OCI-LY7 (cell line): ENCODE measurements around the gene LAMB3. TPM values are rescaled to one million over a fixed set of nuclear protein-coding genes. Genes with fewer than 3 reads are reported as not detected.

ENCODE experiments used
- BruUV-seq: library from RNA; stranded (reverse); fragments of 400-500 nt; replicated peaks from 2 replicates; lab custom pipeline; 2021; lab: Mats Ljungman, UMichigan
- CTCF ChIA-PET: fragments of 300-600 bp; sonication (Branson Sonifier 250); formaldehyde crosslinking; loops from one replicate; lab custom pipeline; 2022; ENCODE audit warnings: antibody characterized with exemption; ENCODE audit not compliant: unreplicated experiment; lab: Charles Lee
- POLR2A ChIA-PET: fragments of 300-600 bp; sonication (Branson Sonifier 250); formaldehyde crosslinking; loops from one replicate; lab custom pipeline; 2022; ENCODE audit warnings: antibody characterized with exemption; lab: Charles Lee
- DNase-seq: peaks from one replicate; pipeline ENCODE4 v3.0.0-alpha.2; 2015; ENCODE audit warnings: low spot score
- H2AFZ ChIP-seq: fragments of 200-600 bp; sonication (generic), shearing (Covaris generic); 2 replicates; pipeline ENCODE4 v1.6.1; 2014; ENCODE audit warnings: mild to moderate bottlenecking, antibody characterized with exemption, low read length, moderate library complexity
- H3K27ac ChIP-seq: fragments of 200-600 bp; sonication (generic); 2 replicates; pipeline ENCODE4 v1.5.1; 2014; ENCODE audit warnings: mixed run types, low read depth, mild to moderate bottlenecking, moderate library complexity, low read length, inconsistent platforms; ENCODE audit not compliant: poor library complexity, severe bottlenecking
- H3K36me3 ChIP-seq: fragments of 200-600 bp; sonication (generic); 2 replicates; pipeline ENCODE4 v1.6.1; 2014; ENCODE audit warnings: mild to moderate bottlenecking, antibody characterized with exemption, low read length, moderate library complexity, mixed read lengths; ENCODE audit not compliant: insufficient read depth
- H3K4me1 ChIP-seq: fragments of 200-600 bp; sonication (generic); 2 replicates; pipeline ENCODE4 v1.5.1; 2014; ENCODE audit warnings: mild to moderate bottlenecking, low read length; ENCODE audit not compliant: insufficient read depth, poor library complexity, severe bottlenecking
- H3K4me2 ChIP-seq: fragments of 200-600 bp; sonication (generic); 2 replicates; pipeline ENCODE4 v1.6.1; 2014; ENCODE audit warnings: mild to moderate bottlenecking, low read length
- H3K4me3 ChIP-seq: fragments of 200-600 bp; sonication (generic); 2 replicates; pipeline ENCODE4 v1.5.1; 2014; ENCODE audit warnings: mild to moderate bottlenecking, low read depth, low read length; ENCODE audit not compliant: poor library complexity, severe bottlenecking
- H3K79me2 ChIP-seq: fragments of 200-600 bp; sonication (generic); 2 replicates; pipeline ENCODE4 v1.6.1; 2016; ENCODE audit warnings: low read depth, mild to moderate bottlenecking, low read length, moderate library complexity, mixed read lengths; ENCODE audit not compliant: insufficient read depth
- H3K9me2 ChIP-seq: fragments of 200-600 bp; sonication (generic); 2 replicates; pipeline ENCODE4 v1.6.1; 2016; ENCODE audit warnings: mild to moderate bottlenecking, low read length, mixed read lengths; ENCODE audit not compliant: insufficient read depth
- H3K9me3 ChIP-seq: fragments of 200-600 bp; sonication (generic); 2 replicates; pipeline ENCODE4 v1.6.1; 2014; ENCODE audit warnings: mild to moderate bottlenecking, mixed run types, low read length, mixed read lengths
- H4K20me1 ChIP-seq: fragments of 200-600 bp; sonication (generic); 2 replicates; pipeline ENCODE4 v1.6.1; 2014; ENCODE audit warnings: mild to moderate bottlenecking, antibody characterized with exemption, low read length, moderate library complexity, mixed read lengths; ENCODE audit not compliant: insufficient read depth
- EZH2phosphoT487 ChIP-seq: fragments of 200-600 bp; sonication (generic); IDR thresholded peaks from 2 replicates; pipeline ENCODE4 v1.6.1; 2018; ENCODE audit warnings: low read depth, borderline replicate concordance, mild to moderate bottlenecking, mixed run types, antibody characterized with exemption, low read length, moderate library complexity, mixed read lengths
- intact Hi-C: fragments of 100-400 bp; cut with micrococcal nuclease; formaldehyde crosslinking; loops from one replicate; pipeline ENCODE4 v1.10.0; 2022; ENCODE audit not compliant: unreplicated experiment
- total RNA-seq, 2 experiments: library from RNA; depleted of rRNA in 1 of 2; stranded (reverse); fragments of >200 nt in 1 of 2; shearing (Covaris generic) in 1 of 2; gene quantifications; 2 replicates each; pipeline ENCODE4 v1.2.3, GENCODE V29; 2014 to 2022
- TF ChIP-seq, protein P1 (sequence below): fragments of 200-600 bp; sonication (generic); conservative IDR thresholded peaks from 2 replicates; pipeline ENCODE4 v1.5.1; 2014; ENCODE audit warnings: mild to moderate bottlenecking, antibody characterized with exemption, low read length, moderate library complexity, mixed read lengths

LAMB3 gene
- total RNA-seq, 2 experiments from 2014 or later: 0.41 to 0.46 TPM

DNA sequence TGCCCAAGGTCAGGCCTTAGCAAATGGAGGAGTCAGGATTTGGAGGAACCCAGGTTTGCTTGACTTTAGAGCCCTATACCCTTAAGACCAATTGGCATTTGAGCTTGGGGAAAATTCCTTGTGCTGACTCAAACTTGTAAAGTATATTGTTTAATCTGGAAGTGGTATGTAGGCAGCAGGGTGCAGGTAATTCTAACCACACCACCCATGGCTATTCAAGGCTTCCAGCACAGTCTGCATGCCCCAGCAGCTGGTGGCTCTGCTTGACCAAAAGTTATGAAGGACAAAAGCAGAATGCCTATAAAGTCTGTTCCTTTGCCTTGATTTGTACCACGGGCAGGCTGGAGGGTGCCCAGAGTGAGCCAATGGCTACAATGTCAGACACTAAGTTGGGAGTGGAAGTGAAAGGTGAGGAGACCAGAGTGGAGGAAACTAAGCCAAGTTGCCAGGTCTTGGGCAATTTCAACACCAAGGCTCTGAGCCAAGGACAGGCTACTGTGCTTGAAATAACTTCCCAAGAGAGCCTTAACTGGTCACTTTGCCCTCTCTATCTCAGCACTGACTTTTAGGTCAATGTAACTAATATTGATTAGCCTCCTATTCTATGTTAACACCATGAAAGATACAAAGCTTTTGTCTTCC, 18.3 kb upstream of the LAMB3 start:
- DNase-seq: no peak
- Histone ChIP-seq H3K36me3 (no peaks in the 10 kb centered on the region), H4K20me1 (no peaks in the 10 kb centered on the region), H3K9me2 (no peaks in the 10 kb centered on the region), H3K4me3 (no peak overlapping the region), H3K4me2 (no peak overlapping the region), H3K9me3 (no peaks in the 10 kb centered on the region), H3K4me1 (no peaks in the 10 kb centered on the region), H3K79me2 (no peaks in the 10 kb centered on the region), H2AFZ (no peak overlapping the region), H3K27ac (no peak overlapping the region)
- BruUV-seq: no TSS peak
- no peak for TF ChIP-seq EZH2phosphoT487
- TF ChIP-seq, protein P1, sequence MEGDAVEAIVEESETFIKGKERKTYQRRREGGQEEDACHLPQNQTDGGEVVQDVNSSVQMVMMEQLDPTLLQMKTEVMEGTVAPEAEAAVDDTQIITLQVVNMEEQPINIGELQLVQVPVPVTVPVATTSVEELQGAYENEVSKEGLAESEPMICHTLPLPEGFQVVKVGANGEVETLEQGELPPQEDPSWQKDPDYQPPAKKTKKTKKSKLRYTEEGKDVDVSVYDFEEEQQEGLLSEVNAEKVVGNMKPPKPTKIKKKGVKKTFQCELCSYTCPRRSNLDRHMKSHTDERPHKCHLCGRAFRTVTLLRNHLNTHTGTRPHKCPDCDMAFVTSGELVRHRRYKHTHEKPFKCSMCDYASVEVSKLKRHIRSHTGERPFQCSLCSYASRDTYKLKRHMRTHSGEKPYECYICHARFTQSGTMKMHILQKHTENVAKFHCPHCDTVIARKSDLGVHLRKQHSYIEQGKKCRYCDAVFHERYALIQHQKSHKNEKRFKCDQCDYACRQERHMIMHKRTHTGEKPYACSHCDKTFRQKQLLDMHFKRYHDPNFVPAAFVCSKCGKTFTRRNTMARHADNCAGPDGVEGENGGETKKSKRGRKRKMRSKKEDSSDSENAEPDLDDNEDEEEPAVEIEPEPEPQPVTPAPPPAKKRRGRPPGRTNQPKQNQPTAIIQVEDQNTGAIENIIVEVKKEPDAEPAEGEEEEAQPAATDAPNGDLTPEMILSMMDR: no peak
- CTCF ChIA-PET: no interaction called here
- intact Hi-C loops: no loop called here
- POLR2A ChIA-PET: interaction anchor here (0.9 kb wide), 1 partner anchor 391 kb away, joined by 3 read pairs; no protein-coding TSS in a partner anchor

DNA sequence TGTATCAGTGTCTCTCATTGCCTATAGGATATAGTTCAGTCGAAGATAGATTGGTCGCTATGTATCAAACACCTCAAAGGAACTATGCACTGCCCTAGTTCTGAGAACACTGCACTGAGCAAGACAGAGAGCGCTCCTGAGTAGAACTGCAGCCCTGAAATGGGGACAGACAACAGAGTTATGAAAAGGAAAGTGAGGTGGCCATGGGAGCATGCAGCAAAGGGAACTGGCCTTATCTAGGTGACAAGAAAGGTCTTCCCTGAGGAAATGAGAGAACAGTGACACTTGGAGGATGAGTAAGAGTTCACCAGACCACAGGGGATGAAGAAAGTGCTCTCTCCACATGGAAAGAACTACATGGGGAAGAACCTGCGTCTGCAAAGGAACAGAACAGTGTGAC, 15.5 kb upstream of the LAMB3 start:
- POLR2A ChIA-PET: no interaction called here
- Histone ChIP-seq H3K27ac (no peak overlapping the region), H3K4me2 (no peak overlapping the region), H4K20me1 (no peaks in the 10 kb centered on the region), H3K79me2 (no peaks in the 10 kb centered on the region), H3K9me3 (no peaks in the 10 kb centered on the region), H3K4me3 (no peak overlapping the region), H3K36me3 (no peaks in the 10 kb centered on the region), H3K4me1 (no peaks in the 10 kb centered on the region), H3K9me2 (no peaks in the 10 kb centered on the region), H2AFZ (no peak overlapping the region)
- CTCF ChIA-PET: no interaction called here
- no peak for DNase-seq
- intact Hi-C loops: no loop called here
- BruUV-seq: no TSS peak
- TF ChIP-seq EZH2phosphoT487: no peak
- TF ChIP-seq, protein P1: no peak

DNA sequence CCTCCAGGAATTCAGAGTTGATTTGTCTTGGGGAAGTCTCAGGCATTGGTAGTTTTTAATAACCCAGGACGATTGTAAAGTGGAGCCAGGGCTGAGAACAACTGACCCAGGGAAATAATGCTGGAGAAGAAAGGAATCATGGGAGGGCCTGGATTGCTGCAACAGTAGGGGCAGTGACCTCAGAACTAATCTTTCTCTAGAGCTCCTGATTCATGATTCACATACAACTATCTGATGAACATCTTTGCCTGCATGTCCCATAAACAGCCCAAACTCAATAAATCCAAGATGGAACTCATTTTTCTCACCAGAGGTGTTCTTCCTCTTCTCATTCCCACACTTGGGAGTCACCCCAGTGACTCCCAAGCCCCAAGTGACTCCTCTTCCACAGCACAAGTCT, 14.9 kb upstream of the LAMB3 start:
- H3K36me3 ChIP-seq: no peaks in the 10 kb centered on the region
- H3K27ac ChIP-seq: no peak overlapping the region
- H3K4me1 ChIP-seq: no peaks in the 10 kb centered on the region
- H3K79me2 ChIP-seq: no peaks in the 10 kb centered on the region
- H3K4me2 ChIP-seq: no peak overlapping the region
- no peaks in the 10 kb centered on the region for H3K9me3 ChIP-seq
- ChIA-PET CTCF (no interaction called here), POLR2A (no interaction called here)
- no TSS peak for BruUV-seq
- intact Hi-C loops: no loop called here
- H4K20me1 ChIP-seq: no peaks in the 10 kb centered on the region
- no peak overlapping the region for H2AFZ ChIP-seq
- TF ChIP-seq, protein P1: no peak
- no peak for TF ChIP-seq EZH2phosphoT487
- no peak for DNase-seq
- H3K4me3 ChIP-seq: no peak overlapping the region
- H3K9me2 ChIP-seq: no peaks in the 10 kb centered on the region
